B cell (primary cell): ENCODE data around the gene IL23A. TPM values are rescaled to one million over a fixed set of nuclear protein-coding genes. Genes with fewer than 3 reads are reported as not detected.
"Not testable (repeated sequence)": the region's sequence is repeated elsewhere in the genome, so short reads cannot be mapped to it uniquely, and the experiment has no call there.

ENCODE experiments used
- ATAC-seq: fragments of 200-7000 bp; cut with Tn5 transposase; one replicate; pipeline ENCODE4 v1.10.0; 2021; ENCODE audit warnings: low read depth, mild to moderate bottlenecking, moderate number of reproducible peaks, moderate library complexity
- CTCF ChIA-PET: fragments of 350-600 bp; sonication (Branson Sonifier 250); formaldehyde crosslinking; loops from one replicate; lab custom pipeline; 2021; ENCODE audit warnings: antibody characterized with exemption, inconsistent platforms; lab: Charles Lee
- POLR2A ChIA-PET: fragments of 350-600 bp; sonication (Branson Sonifier 250); formaldehyde crosslinking; loops from one replicate; lab custom pipeline; 2021; ENCODE audit warnings: antibody characterized with exemption; lab: Charles Lee
- DNase-seq: peaks from one replicate; pipeline ENCODE4 v3.0.0; 2013
- H2AFZ ChIP-seq: 2 replicates; pipeline ENCODE4 v1.6.1; 2012; ENCODE audit warnings: mild to moderate bottlenecking, low read depth, low read length; ENCODE audit not compliant: insufficient read depth, poor library complexity, severe bottlenecking
- H3K27ac ChIP-seq, 2 donors: 1 replicate in 1 of 2; 2 replicates in 1 of 2; pipeline ENCODE4 v1.5.1; 2012 to 2013; ENCODE audit warnings: low read length in 2 of 2, mild to moderate bottlenecking in 2 of 2, moderate library complexity in 1 of 2
- H3K27me3 ChIP-seq, 4 experiments: fragments of 200-600 bp in 1 of 4; sonication (generic) in 1 of 4; replicated peaks in 1 of 4; 1 replicate in 2 of 4; 2 replicates in 2 of 4; pipeline versions ENCODE4 v1.6.1 to v1.7.0; 2013 to 2016; ENCODE audit warnings: low read length in 3 of 4, mild to moderate bottlenecking in 2 of 4, mixed read lengths in 1 of 4, moderate library complexity in 1 of 4; ENCODE audit not compliant: insufficient read depth in 4 of 4, control insufficient read depth in 3 of 4; ENCODE audit errors: control extremely low read depth in 1 of 4
- H3K36me3 ChIP-seq, 2 experiments: replicated peaks in 1 of 2; 1 replicate in 1 of 2; 2 replicates in 1 of 2; pipeline versions ENCODE4 v1.6.1 to v1.7.1; 2013; ENCODE audit warnings: low read length in 1 of 2; ENCODE audit not compliant: insufficient read depth in 2 of 2, control insufficient read depth in 1 of 2; ENCODE audit errors: control extremely low read depth in 1 of 2, extremely low read depth in 1 of 2
- H3K4me1 ChIP-seq, 2 donors: fragments of 200-600 bp in 1 of 2; sonication (generic) in 1 of 2; 1 replicate in 1 of 2; 2 replicates in 1 of 2; pipeline versions ENCODE4 v1.5.1 to v1.6.1; 2013 to 2017; ENCODE audit warnings: low read length in 2 of 2; ENCODE audit not compliant: control insufficient read depth in 2 of 2, insufficient read depth in 2 of 2
- H3K4me2 ChIP-seq: replicated peaks from 2 replicates; pipeline ENCODE3; 2012; ENCODE audit warnings: mild to moderate bottlenecking, low read depth, low read length; ENCODE audit not compliant: poor library complexity, severe bottlenecking
- H3K4me3 ChIP-seq, 5 experiments: fragments of 200-600 bp in 1 of 5; sonication (generic) in 1 of 5; 1 replicate in 3 of 5; 2 replicates in 2 of 5; pipeline versions ENCODE4 v1.5.1 to v1.7.0; 2011 to 2016; ENCODE audit warnings: low read length in 4 of 5, mild to moderate bottlenecking in 4 of 5, low read depth in 2 of 5, control low read depth in 1 of 5, moderate library complexity in 1 of 5; ENCODE audit not compliant: insufficient read depth in 1 of 5; ENCODE audit errors: control extremely low read depth in 1 of 5, extremely low read depth in 1 of 5
- H3K79me2 ChIP-seq: fragments of 200-600 bp; sonication (generic); one replicate; pipeline ENCODE4 v1.6.0; 2016; ENCODE audit warnings: low read length; ENCODE audit not compliant: control insufficient read depth, insufficient read depth
- H3K9ac ChIP-seq: fragments of 200-600 bp; sonication (generic); 2 replicates; pipeline ENCODE4 v1.6.1; 2017; ENCODE audit warnings: mild to moderate bottlenecking, low read length, moderate library complexity
- H3K9me3 ChIP-seq, 3 donors: one replicate each; pipeline versions ENCODE4 v1.6.1 to v1.7.1; 2013; ENCODE audit warnings: low read length in 2 of 3; ENCODE audit not compliant: control insufficient read depth in 2 of 3, insufficient read depth in 1 of 3; ENCODE audit errors: control extremely low read depth in 1 of 3
- H4K20me1 ChIP-seq: 2 replicates; pipeline ENCODE4 v1.6.0; 2012; ENCODE audit warnings: mild to moderate bottlenecking, low read length; ENCODE audit not compliant: insufficient read depth, control insufficient read depth, poor library complexity, severe bottlenecking
- H3K27ac Mint-ChIP-seq: one replicate; pipeline ENCODE4 v1.8.0; 2021; ENCODE audit warnings: mixed read lengths
- H3K27me3 Mint-ChIP-seq: one replicate; pipeline ENCODE4 v1.8.0; 2021; ENCODE audit warnings: mixed read lengths
- H3K4me1 Mint-ChIP-seq: one replicate; pipeline ENCODE4 v1.8.0; 2021; ENCODE audit warnings: mixed read lengths
- H3K4me3 Mint-ChIP-seq: one replicate; pipeline ENCODE4 v1.8.0; 2021; ENCODE audit warnings: mixed read lengths
- H3K9me3 Mint-ChIP-seq: one replicate; pipeline ENCODE4 v1.8.0; 2022; ENCODE audit warnings: mixed read lengths; ENCODE audit not compliant: insufficient read depth
- CTCF ChIP-seq: fragments of 200-600 bp; IDR thresholded peaks from one replicate; pipeline ENCODE4 v1.8.0; 2022; ENCODE audit warnings: antibody characterized with exemption, mild to moderate bottlenecking
- EZH2 ChIP-seq: IDR thresholded peaks from 2 replicates; pipeline ENCODE4 v1.6.1; 2012; ENCODE audit warnings: borderline replicate concordance, low read depth, mild to moderate bottlenecking, moderate library complexity, low read length; ENCODE audit not compliant: insufficient read depth, poor library complexity, severe bottlenecking
- WGBS: methylation state at CpG from one replicate; pipeline ENCODE4 v1.1.5; 2013; ENCODE audit warnings: missing lambda C conversion rate; ENCODE audit not compliant: insufficient coverage; 5-methylcytosine and 5-hydroxymethylcytosine counted together
- intact Hi-C: fragments of 100-400 bp; cut with micrococcal nuclease; formaldehyde crosslinking; loops from one replicate; pipeline ENCODE4 v1.10.0; 2022
- polyA plus RNA-seq: library from polyadenylated mRNA; depleted of rRNA; stranded (reverse); fragments of >200 nt; gene quantifications from 2 replicates; pipeline ENCODE4 v1.2.3, GENCODE V29; 2012
- total RNA-seq, 2 donors: library from RNA; stranded (reverse); fragments of 120-200 nt in 1 of 2; gene quantifications; 1 replicate in 1 of 2; 2 replicates in 1 of 2; pipeline versions ENCODE4 v1.2.3 to v1.2.4, GENCODE V29; 2013 to 2022

The IL23A gene
- total and polyA plus RNA-seq, 2 donors (not counting 1 experiment from before 2014, with no cell fraction given): 20.5 to 32.6 TPM

- Histone ChIP-seq H4K20me1 (no peaks in the 10 kb centered on the region), H3K27ac (peak overlapping the region in 1 of 2 donors; percentile 14), H3K79me2 (peaks cover 10% of the 10 kb centered on the region), H3K36me3 (peaks cover 3 to 42% of the 10 kb centered on the region in 2 experiments), H2AFZ (no peak overlapping the region), H3K4me2 (no peak overlapping the region), H3K4me3 (no peak overlapping the region), H3K27me3 (no peaks in the 10 kb centered on the region), H3K9ac (no peak overlapping the region), H3K9me3 (no peaks in the 10 kb centered on the region), H3K4me1 (peaks cover 26 to 33% of the 10 kb centered on the region in 2 donors)
- CTCF ChIA-PET: interaction anchor here (2.2 to 2.4 kb wide), 2 partner anchors 18 to 122 kb away, joined by 6 to 10 read pairs; partner anchors contain the start of gene STAT2
- Mint-ChIP-seq H3K4me1 (peaks cover 33% of the 10 kb centered on the region), H3K9me3 (no peaks in the 10 kb centered on the region), H3K4me3 (no peak overlapping the region), H3K27me3 (no peaks in the 10 kb centered on the region), H3K27ac (peak overlapping the region; percentile 6)
- DNase-seq (no peak), ATAC-seq (no peak)
- POLR2A ChIA-PET: interaction anchor here (1.0 to 2.1 kb wide), 2 partner anchors 8 to 18 kb away, joined by 7 read pairs; partner anchors contain the start of genes PAN2 and STAT2
- whole genome bisulfite sequencing: no CpG with 5 or more reads among the region's 1 CpG
- intact Hi-C loops: no loop called here
- TF ChIP-seq CTCF (no peak), EZH2 (no peak)
Observed at GRCh38 chr12:56341616-56342015, 2.9 kb downstream of the IL23A start.

- CTCF ChIA-PET: interaction anchor here (1.1 to 2.4 kb wide), 3 partner anchors 17 to 122 kb away, joined by 4 to 10 read pairs (median 6); partner anchors contain the start of genes CNPY2 and STAT2
- WGBS: 100% methylated on average over 2 of the region's 2 CpGs
- H3K9me3 ChIP-seq, H2AFZ ChIP-seq, H3K4me3 ChIP-seq, H3K27ac ChIP-seq, H3K9ac ChIP-seq, intact Hi-C loops, H3K4me3 Mint-ChIP-seq, H3K4me2 ChIP-seq, ATAC-seq, H3K9me3 Mint-ChIP-seq, H3K27me3 ChIP-seq, H3K27ac Mint-ChIP-seq, H4K20me1 ChIP-seq, H3K27me3 Mint-ChIP-seq, DNase-seq: not testable (repeated sequence)
- Histone ChIP-seq H3K4me1 (peaks cover 22 to 27% of the 10 kb centered on the region in 2 donors), H3K36me3 (peaks cover 3 to 47% of the 10 kb centered on the region in 2 experiments), H3K79me2 (peaks cover 10% of the 10 kb centered on the region)
- POLR2A ChIA-PET: interaction anchor here (0.7 to 2.1 kb wide), 3 partner anchors 9 to 123 kb away, joined by 4 to 7 read pairs (median 7); partner anchors contain the start of genes PAN2 and STAT2
- peaks cover 28% of the 10 kb centered on the region for H3K4me1 Mint-ChIP-seq
Observed at GRCh38 chr12:56342290-56342689, 3.6 kb downstream of the IL23A start.
